Naive B cell (primary cell): Measurements from ENCODE around the gene PRRC2B. TPM values are rescaled to one million over a fixed set of nuclear protein-coding genes. Genes with fewer than 3 reads are reported as not detected.
A peak's percentile ranks its signal among the peaks of the same experiment; 100 is the strongest.
"Not testable (repeated sequence)": the region's sequence is repeated elsewhere in the genome, so short reads cannot be mapped to it uniquely, and the experiment has no call there.

Source experiments
- ATAC-seq, 2 donors: fragments of 150-1000 bp; cut with Tn5 transposase; 2 replicates each; pipeline ENCODE4 v1.10.0; 2021; ENCODE audit warnings: low read depth in 2 of 2, mild to moderate bottlenecking in 2 of 2, moderate library complexity in 2 of 2
- DNase-seq: peaks from one replicate; pipeline ENCODE4 v3.0.0; 2022
- H3K27ac Mint-ChIP-seq, 6 donors: one replicate each; pipeline ENCODE4 v1.8.0; 2020 to 2022; ENCODE audit warnings: mild to moderate bottlenecking in 6 of 6, mixed read lengths in 6 of 6, moderate library complexity in 5 of 6, inconsistent platforms in 2 of 6
- H3K27me3 Mint-ChIP-seq, 3 donors: one replicate each; pipeline ENCODE4 v1.8.0; 2021 to 2022; ENCODE audit warnings: mixed read lengths in 3 of 3, mild to moderate bottlenecking in 1 of 3
- H3K36me3 Mint-ChIP-seq, 2 donors: one replicate each; pipeline ENCODE4 v1.8.0; 2020 to 2022; ENCODE audit warnings: mixed read lengths in 2 of 2, inconsistent platforms in 1 of 2, mild to moderate bottlenecking in 1 of 2
- H3K4me1 Mint-ChIP-seq, 3 donors: one replicate each; pipeline ENCODE4 v1.8.0; 2020 to 2022; ENCODE audit warnings: mixed read lengths in 3 of 3, inconsistent platforms in 1 of 3, mild to moderate bottlenecking in 1 of 3, moderate library complexity in 1 of 3
- H3K4me3 Mint-ChIP-seq, 8 donors: one replicate each; pipeline ENCODE4 v1.8.0; 2020 to 2022; ENCODE audit warnings: mild to moderate bottlenecking in 8 of 8, mixed read lengths in 8 of 8, moderate library complexity in 8 of 8, inconsistent platforms in 2 of 8
- H3K9me3 Mint-ChIP-seq, 7 donors: one replicate each; pipeline ENCODE4 v1.8.0; 2020 to 2022; ENCODE audit warnings: mixed read lengths in 7 of 7, mild to moderate bottlenecking in 5 of 7, inconsistent platforms in 2 of 7, moderate library complexity in 1 of 7
- polyA plus RNA-seq, 6 donors: library from polyadenylated mRNA; unstranded; fragments of 300-500 nt; fragmentation: Illumina TruSeq; gene quantifications; one replicate each; pipeline ENCODE4 v1.2.3, GENCODE V29; 2021; ENCODE audit warnings: low read depth in 6 of 6

Gene PRRC2B
- polyA plus RNA-seq, 6 donors from 2014 or later = 6.9 to 52.8 (median 15.4) TPM

GRCh38 chr9:131459056-131459455 lies 65.2 kb downstream of the PRRC2B start:
- DNase-seq (no peak), ATAC-seq (no peak)
- Mint-ChIP-seq H3K27ac (peak overlapping the region in 1 of 6 donors; percentile 44), H3K4me3 (no peak overlapping the region), H3K27me3 (no peaks in the 10 kb centered on the region), H3K36me3 (peaks cover 9 to 33% of the 10 kb centered on the region in 2 donors), H3K4me1 (peaks cover 2 to 19% (median 9%) of the 10 kb centered on the region in 3 donors), H3K9me3 (no peaks in the 10 kb centered on the region)

GRCh38 chr9:131461166-131461565 lies 67.3 kb downstream of the PRRC2B start:
- ATAC-seq (no peak), DNase-seq (no peak)
- peaks cover 13 to 33% of the 10 kb centered on the region in 2 donors for H3K36me3 Mint-ChIP-seq
- H3K27me3 Mint-ChIP-seq = no peaks in the 10 kb centered on the region
- H3K27ac Mint-ChIP-seq = peak overlapping the region in 1 of 6 donors; percentile 55
- no peaks in the 10 kb centered on the region for H3K9me3 Mint-ChIP-seq
- H3K4me1 Mint-ChIP-seq = peaks cover 2 to 19% (median 9%) of the 10 kb centered on the region in 3 donors
- no peak overlapping the region for H3K4me3 Mint-ChIP-seq

DNA sequence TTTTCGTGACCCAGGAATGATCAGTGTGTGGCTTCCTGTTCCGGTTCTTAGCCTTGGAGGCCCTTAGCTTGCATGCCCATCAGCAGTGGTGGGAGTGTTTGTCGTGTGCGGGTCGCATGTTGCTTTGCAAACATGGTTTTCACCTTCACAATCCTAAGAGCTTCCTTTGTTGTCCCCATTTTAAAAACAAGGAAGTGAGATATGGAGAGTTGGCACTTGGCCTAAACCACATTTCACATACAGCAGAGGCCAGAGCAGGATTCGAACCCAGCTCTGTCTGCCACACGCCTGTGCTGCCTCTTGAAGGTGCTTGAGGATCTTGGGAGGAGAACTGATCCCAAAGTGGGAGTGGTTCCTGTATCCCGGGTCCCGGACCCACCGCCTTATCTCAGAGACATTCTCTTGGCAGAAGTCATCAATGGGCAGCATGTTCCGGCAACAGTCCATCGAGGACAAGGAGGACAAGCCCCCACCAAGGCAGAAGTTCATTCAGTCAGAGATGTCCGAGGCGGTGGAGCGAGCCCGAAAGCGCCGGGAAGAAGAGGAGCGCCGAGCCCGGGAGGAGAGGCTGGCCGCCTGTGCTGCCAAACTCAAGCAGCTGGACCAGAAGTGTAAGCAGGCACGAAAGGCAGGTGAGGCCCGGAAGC lies 70.6 kb downstream of the PRRC2B start:
- ATAC-seq = no peak
- Mint-ChIP-seq H3K4me3 (no peak overlapping the region), H3K36me3 (peaks cover 16 to 18% of the 10 kb centered on the region in 2 donors), H3K9me3 (no peaks in the 10 kb centered on the region), H3K27me3 (no peaks in the 10 kb centered on the region), H3K4me1 (peaks cover 2 to 9% (median 9%) of the 10 kb centered on the region in 3 donors), H3K27ac (peak overlapping the region in 3 of 6 donors; percentile 31 to 71 (median 49))
- DNase-seq = no peak

DNA sequence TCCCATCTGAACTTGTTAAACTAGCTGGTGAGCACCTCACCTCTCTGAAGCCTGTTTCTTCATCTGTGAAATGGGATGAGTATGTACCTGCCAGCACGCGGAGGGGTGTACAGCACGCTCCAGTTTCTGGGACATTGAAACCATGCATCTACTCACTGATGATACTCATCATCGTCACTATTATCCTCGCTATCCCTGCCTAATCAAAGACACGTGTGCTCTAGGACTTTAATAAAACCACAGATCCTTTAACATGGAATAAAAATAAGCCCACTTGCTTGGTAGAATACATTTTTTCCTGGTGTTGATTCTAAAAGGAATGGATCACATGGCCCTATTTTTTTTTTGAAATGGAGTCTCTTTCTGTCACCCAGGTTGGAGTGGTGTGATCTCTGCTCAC lies 71.5 kb downstream of the PRRC2B start:
- Mint-ChIP-seq H3K4me1 (peaks cover 2 to 14% (median 8%) of the 10 kb centered on the region in 3 donors), H3K27ac (peak overlapping the region in 1 of 6 donors; percentile 80), H3K36me3 (peaks cover 22 to 23% of the 10 kb centered on the region in 2 donors), H3K27me3 (no peaks in the 10 kb centered on the region), H3K9me3 (no peaks in the 10 kb centered on the region), H3K4me3 (no peak overlapping the region)
- ATAC-seq (no peak), DNase-seq (no peak)

- no peak for ATAC-seq
- DNase-seq = no peak
- no peaks in the 10 kb centered on the region for H3K27me3 Mint-ChIP-seq
- H3K4me1 Mint-ChIP-seq = peaks cover 0 to 6% (median 0%) of the 10 kb centered on the region in 3 donors
- no peaks in the 10 kb centered on the region for H3K9me3 Mint-ChIP-seq
- H3K27ac Mint-ChIP-seq = peak overlapping the region in 4 of 6 donors; percentile 32 to 69 (median 53)
- peak overlapping the region in 1 of 8 donors; percentile 33 for H3K4me3 Mint-ChIP-seq
- peaks cover 23 to 31% of the 10 kb centered on the region in 2 donors for H3K36me3 Mint-ChIP-seq
Observed at GRCh38 chr9:131467214-131467935, 73.5 kb downstream of the PRRC2B start.

- Mint-ChIP-seq H3K9me3 (no peaks in the 10 kb centered on the region), H3K27me3 (no peaks in the 10 kb centered on the region), H3K4me3 (no peak overlapping the region), H3K27ac (peak overlapping the region in 1 of 6 donors; percentile 32), H3K4me1 (peaks cover 0 to 11% (median 0%) of the 10 kb centered on the region in 3 donors), H3K36me3 (peaks cover 30 to 36% of the 10 kb centered on the region in 2 donors)
- ATAC-seq = no peak
- no peak for DNase-seq
Observed at GRCh38 chr9:131468031-131468430, 74.1 kb downstream of the PRRC2B start.

- Mint-ChIP-seq H3K27me3 (no peaks in the 10 kb centered on the region), H3K9me3 (no peaks in the 10 kb centered on the region), H3K4me3 (no peak overlapping the region), H3K27ac (peak overlapping the region in 2 of 6 donors; percentile 37 to 49), H3K4me1 (peaks cover 0 to 13% (median 0%) of the 10 kb centered on the region in 3 donors), H3K36me3 (peaks cover 38 to 39% of the 10 kb centered on the region in 2 donors)
- DNase-seq (no peak), ATAC-seq (no peak)
Observed at GRCh38 chr9:131469356-131469755, 75.5 kb downstream of the PRRC2B start.

DNA sequence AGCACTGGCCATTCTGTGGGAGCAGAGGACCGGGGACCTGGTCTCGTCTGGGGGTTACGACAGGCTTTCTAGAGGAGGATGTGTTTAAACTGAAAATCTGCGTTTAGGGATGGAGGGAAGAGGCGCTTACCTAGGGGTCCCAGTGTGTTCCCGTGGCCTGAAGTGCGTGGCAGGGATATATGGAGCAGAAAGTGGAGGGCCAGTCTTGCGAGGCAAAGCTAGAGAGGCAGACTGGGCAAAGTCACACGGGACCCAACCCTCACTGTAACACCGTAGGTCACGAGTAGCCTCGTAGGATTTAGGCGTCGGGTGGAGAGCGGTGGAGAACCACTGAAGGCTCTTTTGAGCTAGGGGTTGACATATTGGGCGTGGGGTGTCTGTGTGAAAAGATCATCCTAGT lies 76.1 kb downstream of the PRRC2B start:
- no peak overlapping the region for H3K4me3 Mint-ChIP-seq
- peaks cover 0 to 15% (median 4%) of the 10 kb centered on the region in 3 donors for H3K4me1 Mint-ChIP-seq
- no peak for ATAC-seq
- no peak for DNase-seq
- H3K27me3 Mint-ChIP-seq = no peaks in the 10 kb centered on the region
- peak overlapping the region in 4 of 6 donors; percentile 50 to 76 (median 60) for H3K27ac Mint-ChIP-seq
- H3K9me3 Mint-ChIP-seq = no peaks in the 10 kb centered on the region
- H3K36me3 Mint-ChIP-seq = peaks cover 39 to 43% of the 10 kb centered on the region in 2 donors

GRCh38 chr9:131470581-131470991 lies 76.7 kb downstream of the PRRC2B start:
- peak overlapping the region in 1 of 6 donors; percentile 30 for H3K27ac Mint-ChIP-seq
- no peak overlapping the region for H3K4me3 Mint-ChIP-seq
- no peak for ATAC-seq
- no peaks in the 10 kb centered on the region for H3K27me3 Mint-ChIP-seq
- DNase-seq = no peak
- peaks cover 0 to 17% (median 4%) of the 10 kb centered on the region in 3 donors for H3K4me1 Mint-ChIP-seq
- no peaks in the 10 kb centered on the region for H3K9me3 Mint-ChIP-seq
- peaks cover 33 to 46% of the 10 kb centered on the region in 2 donors for H3K36me3 Mint-ChIP-seq

GRCh38 chr9:131472085-131472484 lies 78.2 kb downstream of the PRRC2B start:
- not testable (repeated sequence) for H3K9me3 Mint-ChIP-seq, ATAC-seq, H3K27ac Mint-ChIP-seq, H3K27me3 Mint-ChIP-seq, H3K4me3 Mint-ChIP-seq, DNase-seq
- Mint-ChIP-seq H3K36me3 (peaks cover 31 to 46% of the 10 kb centered on the region in 2 donors), H3K4me1 (peaks cover 0 to 17% (median 4%) of the 10 kb centered on the region in 3 donors)

GRCh38 chr9:131473198-131473885 lies 79.5 kb downstream of the PRRC2B start:
- no peak for ATAC-seq
- Mint-ChIP-seq H3K4me1 (peaks cover 3 to 18% (median 7%) of the 10 kb centered on the region in 3 donors), H3K9me3 (no peaks in the 10 kb centered on the region), H3K4me3 (no peak overlapping the region), H3K27ac (peak overlapping the region in 3 of 6 donors; percentile 52 to 62 (median 56)), H3K36me3 (peaks cover 27 to 46% of the 10 kb centered on the region in 2 donors), H3K27me3 (no peaks in the 10 kb centered on the region)
- no peak for DNase-seq

- Mint-ChIP-seq H3K27me3 (no peaks in the 10 kb centered on the region), H3K9me3 (no peaks in the 10 kb centered on the region), H3K4me3 (no peak overlapping the region), H3K4me1 (peaks cover 4 to 21% (median 9%) of the 10 kb centered on the region in 3 donors), H3K36me3 (peaks cover 27 to 46% of the 10 kb centered on the region in 2 donors), H3K27ac (peak overlapping the region in 2 of 6 donors; percentile 11 to 59)
- no peak for DNase-seq
- no peak for ATAC-seq
Observed at GRCh38 chr9:131473891-131474290, 80.0 kb downstream of the PRRC2B start.

GRCh38 chr9:131474711-131475110 lies 80.8 kb downstream of the PRRC2B start:
- DNase-seq = no peak
- H3K27me3 Mint-ChIP-seq = no peaks in the 10 kb centered on the region
- no peaks in the 10 kb centered on the region for H3K9me3 Mint-ChIP-seq
- H3K27ac Mint-ChIP-seq = no peak overlapping the region
- peaks cover 32 to 41% of the 10 kb centered on the region in 2 donors for H3K36me3 Mint-ChIP-seq
- ATAC-seq = no peak
- peaks cover 4 to 20% (median 9%) of the 10 kb centered on the region in 3 donors for H3K4me1 Mint-ChIP-seq
- H3K4me3 Mint-ChIP-seq = no peak overlapping the region
